Uterus (tissue), 2 donors: ENCODE results near the gene NFATC1.

Experiments used
- CTCF ChIP-seq, 4 experiments: fragments of 200-600 bp in 2 of 4; fragments of 450-650 bp in 2 of 4; sonication (generic) in 2 of 4; IDR thresholded peaks; one replicate each; pipeline ENCODE4 v1.5.1; 2016 to 2019; ENCODE audit warnings: antibody characterized with exemption in 4 of 4, mild to moderate bottlenecking in 2 of 4, moderate library complexity in 1 of 4
- POLR2A ChIP-seq, 2 donors: fragments of 450-650 bp; IDR thresholded peaks; one replicate each; pipeline ENCODE4 v1.6.1; 2016; ENCODE audit warnings: antibody characterized with exemption in 2 of 2, mild to moderate bottlenecking in 1 of 2, moderate library complexity in 1 of 2

DNA sequence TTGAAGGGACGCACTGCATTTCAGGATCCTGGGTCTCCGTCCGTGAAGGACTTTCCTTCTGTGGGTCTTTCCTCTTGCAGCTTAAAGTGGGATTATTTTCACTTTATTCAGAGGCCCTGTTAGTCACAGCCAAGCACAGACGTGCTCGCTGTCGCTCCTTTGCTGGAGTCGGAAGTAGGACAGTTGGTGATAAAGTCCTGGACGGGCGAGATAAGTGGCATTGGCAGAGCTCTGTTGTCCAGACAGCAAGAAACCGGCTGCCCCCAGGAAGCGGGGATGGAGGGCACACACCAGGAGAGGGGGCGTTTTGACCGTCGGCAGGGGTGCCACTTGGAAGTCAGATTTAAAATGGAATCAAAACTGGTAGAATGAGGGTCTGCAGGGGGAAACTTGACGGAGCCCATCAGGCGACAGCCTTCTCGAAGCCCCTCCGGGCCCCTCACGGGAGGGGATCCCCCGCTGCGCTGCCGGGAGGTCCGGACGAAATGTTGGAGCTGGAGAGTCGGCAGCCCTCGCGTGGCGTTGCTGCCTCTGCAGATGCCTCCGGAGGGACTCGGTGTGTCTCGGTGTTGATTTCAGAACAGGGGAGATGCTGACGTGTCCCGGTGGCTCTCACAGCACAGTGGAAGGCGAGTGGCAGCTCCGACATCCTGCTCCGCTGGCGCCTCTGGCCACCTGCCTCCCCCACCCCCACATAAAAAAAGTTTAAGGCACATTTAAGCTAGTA lies 124.2 kb downstream of the NFATC1 start:
- TF ChIP-seq POLR2A (IDR thresholded peaks at IDR 0.05) (no peak), CTCF (IDR thresholded peaks at IDR 0.05) (no peak)
